ENCODE results near the gene TIMELESS. TPM values are rescaled to one million over a fixed set of nuclear protein-coding genes. Genes with fewer than 3 reads are reported as not detected.

Gene TIMELESS
- total and polyA plus RNA-seq, 9 of the 15 experiments (the other 6 are each of a cell fraction or from before 2014, with no cell fraction given), result 11.9 to 59.2 (median 35.8) TPM

- TF ChIP-seq ZBTB43 (CRISPR knock-in tag; IDR thresholded peaks at IDR 0.05) (no peak; the same call in 1 of the 2 replicates), ZBTB40 (IDR thresholded peaks at IDR 0.05) (no peak; the same call in 1 of the 2 replicates), ZBTB40 (CRISPR knock-in tag; IDR thresholded peaks at IDR 0.05) (no peak), ZNF24 (IDR thresholded peaks at IDR 0.05) (no peak), KAT7 (CRISPR knock-in tag; IDR thresholded peaks at IDR 0.05; ENCODE audit: borderline replicate concordance) (no peak; the same call in 1 of the 2 replicates), SP1 (CRISPR knock-in tag; IDR thresholded peaks at IDR 0.05) (peak; percentile 69), PHB2 (IDR thresholded peaks at IDR 0.05; ENCODE audit: low read depth) (no peak), ELK3 (CRISPR knock-in tag; IDR thresholded peaks at IDR 0.05) (no peak), MTF1 (CRISPR knock-in tag; IDR thresholded peaks at IDR 0.05; ENCODE audit: borderline replicate concordance) (no peak), CREM (IDR thresholded peaks at IDR 0.05; ENCODE audit: low read depth) (peak; percentile 41; the same call in 1 of the 2 replicates), RBM39 (optimal IDR thresholded peaks at IDR 0.05; ENCODE audit: low read depth, low read length) (no peak)
Observed at GRCh38 chr12:56448860-56449621, at the start of gene TIMELESS (continued).
